HepG2 (cell line): Measurements from ENCODE around the gene SLC25A22. TPM values are rescaled to one million over a fixed set of nuclear protein-coding genes. Genes with fewer than 3 reads are reported as not detected.

Experiments used
- ATF7-NPFF ChIP-seq: sonication (generic); formaldehyde crosslinking; IDR thresholded peaks from 2 replicates; pipeline ENCODE4 v1.8.1; 2023; ENCODE audit warnings: mild to moderate bottlenecking, low read depth, missing genetic modification reagents, moderate library complexity
- DMAP1 ChIP-seq: IDR thresholded peaks from 2 replicates; pipeline ENCODE4 v1.6.1; 2016
- DR1 ChIP-seq: sonication (generic); formaldehyde crosslinking; IDR thresholded peaks from 2 replicates; pipeline ENCODE4 v1.8.0; 2021; ENCODE audit warnings: mild to moderate bottlenecking, missing genetic modification reagents, inconsistent platforms
- FOXA1 ChIP-seq, 2 experiments: fragments of 450-650 bp in 1 of 2; sonication (generic) in 1 of 2; formaldehyde crosslinking in 1 of 2; IDR thresholded peaks; 2 replicates each; pipeline versions ENCODE4 v1.4.0 to v1.6.1; 2016 to 2020; ENCODE audit warnings: missing genetic modification reagents in 1 of 2
- FOXC1 ChIP-seq: sonication (generic); formaldehyde crosslinking; IDR thresholded peaks from 2 replicates; pipeline ENCODE4 v1.8.0; 2022; ENCODE audit warnings: mild to moderate bottlenecking, missing genetic modification reagents, borderline replicate concordance
- KDM1A ChIP-seq: IDR thresholded peaks from 2 replicates; pipeline ENCODE4 v1.6.1; 2016; ENCODE audit warnings: missing compliant biosample characterization
- NBN ChIP-seq: fragments of 450-650 bp; conservative IDR thresholded peaks from 2 replicates; pipeline ENCODE4 v1.6.1; 2017
- ZMYM3 ChIP-seq: sonication (generic); formaldehyde crosslinking; IDR thresholded peaks from 2 replicates; pipeline ENCODE4 v1.5.1; 2020; ENCODE audit warnings: mild to moderate bottlenecking, missing genetic modification reagents
- ZNF263 ChIP-seq: sonication (generic); formaldehyde crosslinking; IDR thresholded peaks from 2 replicates; pipeline ENCODE4 v1.4.0; 2020; ENCODE audit warnings: missing genetic modification reagents
- ZNF431 ChIP-seq: sonication (generic); formaldehyde crosslinking; IDR thresholded peaks from 2 replicates; pipeline ENCODE4 v1.9.0; 2022; ENCODE audit warnings: missing genetic modification reagents, low read depth, mild to moderate bottlenecking, borderline replicate concordance
- ZNF749 ChIP-seq: sonication (generic); formaldehyde crosslinking; IDR thresholded peaks from 2 replicates; pipeline ENCODE4 v1.8.0; 2022; ENCODE audit warnings: mild to moderate bottlenecking, missing genetic modification reagents, moderate library complexity, borderline replicate concordance
- ZNF839 ChIP-seq: sonication (generic); formaldehyde crosslinking; IDR thresholded peaks from 2 replicates; pipeline ENCODE4 v1.4.0; 2020; ENCODE audit warnings: missing genetic modification reagents, mild to moderate bottlenecking, borderline replicate concordance
- ZSCAN31 ChIP-seq: sonication (generic); formaldehyde crosslinking; IDR thresholded peaks from 2 replicates; pipeline ENCODE4 v1.5.0; 2020; ENCODE audit warnings: low read depth, mild to moderate bottlenecking, missing genetic modification reagents
- polyA plus RNA-seq, 8 experiments: library from polyadenylated mRNA; depleted of rRNA in 3 of 8; stranded (reverse) in 7 of 8; unstranded in 1 of 8; fragments of >200 nt; fragmentation: Illumina TruSeq in 4 of 8; extraction: Trizol in 4 of 8; gene quantifications; 2 replicates each; pipeline versions ENCODE4 v1.2.1 to v1.2.3, GENCODE V29; 2011 to 2016; ENCODE audit warnings: low read depth in 4 of 8, missing spikeins in 1 of 8, mixed read lengths in 1 of 8; ENCODE audit not compliant: insufficient read depth in 1 of 8
- total RNA-seq, 5 experiments: library from RNA; depleted of rRNA; stranded (reverse); fragments of >200 nt; fragmentation: Illumina TruSeq; extraction: Trizol; gene quantifications; 2 replicates each; pipeline ENCODE4 v1.2.3, GENCODE V29; 2016; ENCODE audit warnings: low read depth in 1 of 5
- TF ChIP-seq, protein P1 (sequence below): sonication (generic); formaldehyde crosslinking; IDR thresholded peaks from 2 replicates; pipeline ENCODE4 v1.5.1; 2020; ENCODE audit warnings: mild to moderate bottlenecking, missing genetic modification reagents, borderline replicate concordance
- TF ChIP-seq, protein P2 (sequence below): sonication (generic); formaldehyde crosslinking; IDR thresholded peaks from 2 replicates; pipeline ENCODE4 v1.4.0; 2020; ENCODE audit warnings: missing genetic modification reagents
- TF ChIP-seq, protein P3 (sequence below): IDR thresholded peaks from 2 replicates; pipeline ENCODE4 v1.6.1; 2016; ENCODE audit warnings: low read depth, borderline replicate concordance
- TF ChIP-seq, protein P4 (sequence below): sonication (generic); formaldehyde crosslinking; IDR thresholded peaks from 2 replicates; pipeline ENCODE4 v1.5.1; 2020; ENCODE audit warnings: missing genetic modification reagents, mild to moderate bottlenecking, borderline replicate concordance

Gene SLC25A22
- total and polyA plus RNA-seq, 2 of the 13 experiments (the other 11 are each of a cell fraction or from before 2014, with no cell fraction given), result 12.4 to 19.2 TPM

DNA sequence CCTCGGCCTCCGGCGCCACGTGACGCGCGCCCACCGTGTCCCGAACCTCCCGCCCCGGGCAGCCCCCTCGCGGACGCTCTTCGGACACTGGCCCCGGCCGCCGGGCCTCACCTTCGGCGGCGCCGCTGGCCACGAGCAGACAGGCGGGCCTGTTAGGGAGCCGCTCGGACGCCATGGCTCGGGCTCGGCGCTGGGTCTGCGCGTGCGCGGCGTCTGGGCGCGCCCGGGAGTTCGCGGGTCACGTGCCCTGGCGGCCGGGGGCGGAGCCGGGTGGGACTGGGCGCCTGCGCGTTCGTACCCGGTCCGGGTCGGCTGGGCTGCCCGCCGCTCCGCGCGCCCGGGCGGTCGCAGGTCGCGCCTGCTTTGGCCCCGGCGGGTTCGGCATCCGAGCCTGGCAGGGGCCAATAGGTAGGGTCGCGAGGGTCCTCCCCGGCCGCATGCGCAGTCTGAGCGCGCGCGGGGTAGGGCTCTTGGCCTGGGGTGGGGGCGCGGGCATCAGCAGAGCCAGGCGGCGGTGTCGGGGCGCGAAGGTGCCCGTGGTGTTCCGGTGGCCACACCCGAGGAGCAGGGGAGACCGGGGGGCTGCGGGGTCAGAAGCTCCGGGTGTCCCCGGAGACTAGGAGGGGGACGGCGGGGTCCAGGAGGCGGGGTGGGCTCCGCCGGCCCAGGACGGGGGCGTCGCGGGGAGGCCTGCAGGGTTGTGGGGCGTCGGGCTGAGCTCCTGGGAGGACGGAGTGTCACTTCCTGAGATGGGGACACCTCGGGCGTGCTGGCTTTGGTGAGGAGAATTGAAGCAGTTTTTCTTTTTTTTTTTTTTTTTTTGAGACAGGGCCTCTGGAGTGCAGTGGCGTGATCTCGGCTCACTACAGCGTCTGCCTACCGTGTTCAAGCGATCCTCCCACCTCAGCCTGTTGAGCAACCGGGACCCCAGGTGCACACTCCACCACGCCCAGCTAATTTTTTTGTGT is 20.5 kb downstream of the SLC25A22 start, which contains the start of gene GATD1 (continued):
- TF ChIP-seq, protein P1, sequence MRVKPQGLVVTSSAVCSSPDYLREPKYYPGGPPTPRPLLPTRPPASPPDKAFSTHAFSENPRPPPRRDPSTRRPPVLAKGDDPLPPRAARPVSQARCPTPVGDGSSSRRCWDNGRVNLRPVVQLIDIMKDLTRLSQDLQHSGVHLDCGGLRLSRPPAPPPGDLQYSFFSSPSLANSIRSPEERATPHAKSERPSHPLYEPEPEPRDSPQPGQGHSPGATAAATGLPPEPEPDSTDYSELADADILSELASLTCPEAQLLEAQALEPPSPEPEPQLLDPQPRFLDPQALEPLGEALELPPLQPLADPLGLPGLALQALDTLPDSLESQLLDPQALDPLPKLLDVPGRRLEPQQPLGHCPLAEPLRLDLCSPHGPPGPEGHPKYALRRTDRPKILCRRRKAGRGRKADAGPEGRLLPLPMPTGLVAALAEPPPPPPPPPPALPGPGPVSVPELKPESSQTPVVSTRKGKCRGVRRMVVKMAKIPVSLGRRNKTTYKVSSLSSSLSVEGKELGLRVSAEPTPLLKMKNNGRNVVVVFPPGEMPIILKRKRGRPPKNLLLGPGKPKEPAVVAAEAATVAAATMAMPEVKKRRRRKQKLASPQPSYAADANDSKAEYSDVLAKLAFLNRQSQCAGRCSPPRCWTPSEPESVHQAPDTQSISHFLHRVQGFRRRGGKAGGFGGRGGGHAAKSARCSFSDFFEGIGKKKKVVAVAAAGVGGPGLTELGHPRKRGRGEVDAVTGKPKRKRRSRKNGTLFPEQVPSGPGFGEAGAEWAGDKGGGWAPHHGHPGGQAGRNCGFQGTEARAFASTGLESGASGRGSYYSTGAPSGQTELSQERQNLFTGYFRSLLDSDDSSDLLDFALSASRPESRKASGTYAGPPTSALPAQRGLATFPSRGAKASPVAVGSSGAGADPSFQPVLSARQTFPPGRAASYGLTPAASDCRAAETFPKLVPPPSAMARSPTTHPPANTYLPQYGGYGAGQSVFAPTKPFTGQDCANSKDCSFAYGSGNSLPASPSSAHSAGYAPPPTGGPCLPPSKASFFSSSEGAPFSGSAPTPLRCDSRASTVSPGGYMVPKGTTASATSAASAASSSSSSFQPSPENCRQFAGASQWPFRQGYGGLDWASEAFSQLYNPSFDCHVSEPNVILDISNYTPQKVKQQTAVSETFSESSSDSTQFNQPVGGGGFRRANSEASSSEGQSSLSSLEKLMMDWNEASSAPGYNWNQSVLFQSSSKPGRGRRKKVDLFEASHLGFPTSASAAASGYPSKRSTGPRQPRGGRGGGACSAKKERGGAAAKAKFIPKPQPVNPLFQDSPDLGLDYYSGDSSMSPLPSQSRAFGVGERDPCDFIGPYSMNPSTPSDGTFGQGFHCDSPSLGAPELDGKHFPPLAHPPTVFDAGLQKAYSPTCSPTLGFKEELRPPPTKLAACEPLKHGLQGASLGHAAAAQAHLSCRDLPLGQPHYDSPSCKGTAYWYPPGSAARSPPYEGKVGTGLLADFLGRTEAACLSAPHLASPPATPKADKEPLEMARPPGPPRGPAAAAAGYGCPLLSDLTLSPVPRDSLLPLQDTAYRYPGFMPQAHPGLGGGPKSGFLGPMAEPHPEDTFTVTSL (CRISPR knock-in tag), result no peak
- TF ChIP-seq DMAP1 (CRISPR knock-in tag) (peak; percentile 34; the same call in 1 of the 2 replicates), FOXA1 (IDR thresholded peaks at IDR 0.05) (no peak), FOXA1 (CRISPR knock-in tag; IDR thresholded peaks at IDR 0.05) (no peak), ZMYM3 (CRISPR knock-in tag) (no peak), ZNF263 (CRISPR knock-in tag) (peak; percentile 10; the same call in 1 of the 2 replicates), ATF7-NPFF (peak; percentile 42), ZNF749 (CRISPR knock-in tag) (0 out of 2 replicates have a peak, but pooled peaks have one; percentile 40), NBN (no peak), ZSCAN31 (CRISPR knock-in tag) (peak; percentile 90), KDM1A (CRISPR knock-in tag) (no peak), ZNF839 (CRISPR knock-in tag) (peak; percentile 67; the same call in 1 of the 2 replicates), DR1 (CRISPR knock-in tag) (no peak), ZNF431 (0 out of 2 replicates have a peak, but pooled peaks have one; percentile 67), FOXC1 (CRISPR knock-in tag) (peak; percentile 61)
- TF ChIP-seq, protein P2, sequence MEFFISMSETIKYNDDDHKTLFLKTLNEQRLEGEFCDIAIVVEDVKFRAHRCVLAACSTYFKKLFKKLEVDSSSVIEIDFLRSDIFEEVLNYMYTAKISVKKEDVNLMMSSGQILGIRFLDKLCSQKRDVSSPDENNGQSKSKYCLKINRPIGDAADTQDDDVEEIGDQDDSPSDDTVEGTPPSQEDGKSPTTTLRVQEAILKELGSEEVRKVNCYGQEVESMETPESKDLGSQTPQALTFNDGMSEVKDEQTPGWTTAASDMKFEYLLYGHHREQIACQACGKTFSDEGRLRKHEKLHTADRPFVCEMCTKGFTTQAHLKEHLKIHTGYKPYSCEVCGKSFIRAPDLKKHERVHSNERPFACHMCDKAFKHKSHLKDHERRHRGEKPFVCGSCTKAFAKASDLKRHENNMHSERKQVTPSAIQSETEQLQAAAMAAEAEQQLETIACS (CRISPR knock-in tag), result peak; percentile 77
- TF ChIP-seq, protein P3, sequence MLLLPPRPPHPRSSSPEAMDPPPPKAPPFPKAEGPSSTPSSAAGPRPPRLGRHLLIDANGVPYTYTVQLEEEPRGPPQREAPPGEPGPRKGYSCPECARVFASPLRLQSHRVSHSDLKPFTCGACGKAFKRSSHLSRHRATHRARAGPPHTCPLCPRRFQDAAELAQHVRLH (CRISPR knock-in tag), result 0 out of 2 replicates have a peak, but pooled peaks have one; percentile 26
- TF ChIP-seq, protein P4, sequence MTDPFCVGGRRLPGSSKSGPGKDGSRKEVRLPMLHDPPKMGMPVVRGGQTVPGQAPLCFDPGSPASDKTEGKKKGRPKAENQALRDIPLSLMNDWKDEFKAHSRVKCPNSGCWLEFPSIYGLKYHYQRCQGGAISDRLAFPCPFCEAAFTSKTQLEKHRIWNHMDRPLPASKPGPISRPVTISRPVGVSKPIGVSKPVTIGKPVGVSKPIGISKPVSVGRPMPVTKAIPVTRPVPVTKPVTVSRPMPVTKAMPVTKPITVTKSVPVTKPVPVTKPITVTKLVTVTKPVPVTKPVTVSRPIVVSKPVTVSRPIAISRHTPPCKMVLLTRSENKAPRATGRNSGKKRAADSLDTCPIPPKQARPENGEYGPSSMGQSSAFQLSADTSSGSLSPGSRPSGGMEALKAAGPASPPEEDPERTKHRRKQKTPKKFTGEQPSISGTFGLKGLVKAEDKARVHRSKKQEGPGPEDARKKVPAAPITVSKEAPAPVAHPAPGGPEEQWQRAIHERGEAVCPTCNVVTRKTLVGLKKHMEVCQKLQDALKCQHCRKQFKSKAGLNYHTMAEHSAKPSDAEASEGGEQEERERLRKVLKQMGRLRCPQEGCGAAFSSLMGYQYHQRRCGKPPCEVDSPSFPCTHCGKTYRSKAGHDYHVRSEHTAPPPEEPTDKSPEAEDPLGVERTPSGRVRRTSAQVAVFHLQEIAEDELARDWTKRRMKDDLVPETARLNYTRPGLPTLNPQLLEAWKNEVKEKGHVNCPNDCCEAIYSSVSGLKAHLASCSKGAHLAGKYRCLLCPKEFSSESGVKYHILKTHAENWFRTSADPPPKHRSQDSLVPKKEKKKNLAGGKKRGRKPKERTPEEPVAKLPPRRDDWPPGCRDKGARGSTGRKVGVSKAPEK (CRISPR knock-in tag), result no peak
